Measurements from ENCODE around the gene SYT5. TPM values are rescaled to one million over a fixed set of nuclear protein-coding genes. Genes with fewer than 3 reads are reported as not detected.
A peak's percentile ranks its signal among the peaks of the same experiment; 100 is the strongest.

SYT5 gene
- total and polyA plus RNA-seq, 9 of the 15 experiments (the other 6 are each of a cell fraction or from before 2014, with no cell fraction given) = 1.3 to 20.9 (median 8.8) TPM

GRCh38 chr19:55209693-55210472 lies 29.8 kb upstream of the SYT5 start (continued):
- TF ChIP-seq ZNF512 (tag; IDR thresholded peaks at IDR 0.05) (no peak), MAFK (IDR thresholded peaks at IDR 0.05; ENCODE audit: low read length) (no peak), ATF3 (IDR thresholded peaks at IDR 0.05) (peak; percentile 37; the same call in 1 of the 2 replicates), ATF3 (CRISPR knock-in tag; conservative IDR thresholded peaks at IDR 0.05) (no peak), PHB (CRISPR knock-in tag; IDR thresholded peaks at IDR 0.05) (no peak), TGIF2 (CRISPR knock-in tag; IDR thresholded peaks at IDR 0.05) (no peak), MLLT1 (IDR thresholded peaks at IDR 0.05) (no peak)
